Measurements from ENCODE around the gene DAZ1.
"Not testable (repeated sequence)": the region's sequence is repeated elsewhere in the genome, so short reads cannot be mapped to it uniquely, and the experiment has no call there.

- not testable (repeated sequence) for TF ChIP-seq POLR2AphosphoS5 (IDR thresholded peaks at IDR 0.05; ENCODE audit: low read depth); CTCF (IDR thresholded peaks at IDR 0.05; ENCODE audit: insufficient read depth, low read length); GABPA (IDR thresholded peaks at IDR 0.05; ENCODE audit: low read depth); SPI1 (IDR thresholded peaks at IDR 0.05; ENCODE audit: borderline replicate concordance, low read depth); REST (IDR thresholded peaks at IDR 0.05; ENCODE audit: insufficient replicate concordance, low read depth)
These were observed 11.1 kb upstream of the DAZ1 start for GRCh38 chrY:23209802-23210495.

Measured in HL-60 (cell line).